GM06990 (cell line): Measurements from ENCODE around the gene HASPIN.

ENCODE experiments used
- DNase-seq: peaks from one replicate; pipeline ENCODE4 v3.0.0-alpha.2; 2011; ENCODE audit not compliant: insufficient read length; ENCODE audit errors: extremely low read depth
- H3K27me3 ChIP-seq: replicated peaks from 2 replicates; pipeline ENCODE4 v1.6.0; 2011; ENCODE audit warnings: low read length; ENCODE audit not compliant: control insufficient read depth, insufficient read depth
- H3K36me3 ChIP-seq: 2 replicates; pipeline ENCODE4 v1.5.1; 2011; ENCODE audit warnings: low read length; ENCODE audit not compliant: control insufficient read depth, insufficient read depth
- H3K4me3 ChIP-seq: replicated peaks from 2 replicates; pipeline ENCODE4 v1.5.1; 2011; ENCODE audit warnings: low read depth, mild to moderate bottlenecking, control low read depth, low read length
- TF ChIP-seq, protein P1 (sequence below): IDR thresholded peaks from 2 replicates; pipeline ENCODE4 v1.5.1; 2011; ENCODE audit warnings: low read length, control low read depth, mild to moderate bottlenecking, inconsistent platforms; ENCODE audit not compliant: insufficient read depth, poor library complexity, severe bottlenecking

The HASPIN gene

DNA sequence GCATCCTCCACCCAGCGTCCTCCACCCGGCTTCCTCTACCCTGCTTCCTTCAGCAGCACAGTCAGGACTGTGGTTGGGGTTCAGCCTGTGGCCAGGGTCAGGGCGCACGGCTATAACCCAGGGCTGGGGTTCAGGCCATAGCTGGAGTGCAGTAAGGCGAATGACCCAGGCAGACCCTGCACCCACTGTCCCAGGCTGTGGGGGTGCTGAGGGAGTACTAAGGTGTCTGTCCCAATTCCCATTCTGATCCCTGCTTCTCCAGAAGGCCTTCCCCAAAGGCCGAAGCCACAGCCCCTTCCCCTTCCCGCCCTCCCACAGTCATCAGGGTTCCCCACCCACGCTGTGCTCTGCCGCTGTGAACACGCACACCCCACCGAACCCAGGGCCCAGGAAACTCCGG lies 42.6 kb upstream of the HASPIN start:
- TF ChIP-seq, protein P1, sequence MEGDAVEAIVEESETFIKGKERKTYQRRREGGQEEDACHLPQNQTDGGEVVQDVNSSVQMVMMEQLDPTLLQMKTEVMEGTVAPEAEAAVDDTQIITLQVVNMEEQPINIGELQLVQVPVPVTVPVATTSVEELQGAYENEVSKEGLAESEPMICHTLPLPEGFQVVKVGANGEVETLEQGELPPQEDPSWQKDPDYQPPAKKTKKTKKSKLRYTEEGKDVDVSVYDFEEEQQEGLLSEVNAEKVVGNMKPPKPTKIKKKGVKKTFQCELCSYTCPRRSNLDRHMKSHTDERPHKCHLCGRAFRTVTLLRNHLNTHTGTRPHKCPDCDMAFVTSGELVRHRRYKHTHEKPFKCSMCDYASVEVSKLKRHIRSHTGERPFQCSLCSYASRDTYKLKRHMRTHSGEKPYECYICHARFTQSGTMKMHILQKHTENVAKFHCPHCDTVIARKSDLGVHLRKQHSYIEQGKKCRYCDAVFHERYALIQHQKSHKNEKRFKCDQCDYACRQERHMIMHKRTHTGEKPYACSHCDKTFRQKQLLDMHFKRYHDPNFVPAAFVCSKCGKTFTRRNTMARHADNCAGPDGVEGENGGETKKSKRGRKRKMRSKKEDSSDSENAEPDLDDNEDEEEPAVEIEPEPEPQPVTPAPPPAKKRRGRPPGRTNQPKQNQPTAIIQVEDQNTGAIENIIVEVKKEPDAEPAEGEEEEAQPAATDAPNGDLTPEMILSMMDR, result no peak
- no peak overlapping the region for H3K4me3 ChIP-seq
- no peaks in the 10 kb centered on the region for H3K27me3 ChIP-seq
- peaks cover 8% of the 10 kb centered on the region for H3K36me3 ChIP-seq
- no peak for DNase-seq

DNA sequence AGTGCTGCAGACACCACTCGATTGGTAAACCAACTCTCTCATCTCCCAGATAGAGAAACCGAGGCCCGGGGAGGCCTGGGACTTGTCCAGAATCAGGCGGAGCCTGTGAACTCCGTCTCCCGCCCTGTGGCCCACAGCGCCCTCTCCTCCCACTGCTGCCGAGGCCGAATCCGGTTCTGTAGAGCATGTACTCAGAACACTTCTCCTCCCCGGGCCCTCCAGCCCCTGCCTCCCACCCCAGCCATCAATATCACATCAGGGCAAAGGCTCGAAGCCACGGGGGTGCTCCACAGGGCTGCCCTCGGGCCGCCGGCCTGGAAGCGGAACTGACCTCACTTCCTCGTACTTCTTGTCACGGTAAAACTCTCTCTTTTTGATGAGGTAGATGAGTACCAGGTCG lies 42.1 kb upstream of the HASPIN start:
- TF ChIP-seq, protein P1, result no peak
- Histone ChIP-seq H3K27me3 (no peaks in the 10 kb centered on the region), H3K4me3 (no peak overlapping the region), H3K36me3 (peaks cover 8% of the 10 kb centered on the region)
- no peak for DNase-seq

DNA sequence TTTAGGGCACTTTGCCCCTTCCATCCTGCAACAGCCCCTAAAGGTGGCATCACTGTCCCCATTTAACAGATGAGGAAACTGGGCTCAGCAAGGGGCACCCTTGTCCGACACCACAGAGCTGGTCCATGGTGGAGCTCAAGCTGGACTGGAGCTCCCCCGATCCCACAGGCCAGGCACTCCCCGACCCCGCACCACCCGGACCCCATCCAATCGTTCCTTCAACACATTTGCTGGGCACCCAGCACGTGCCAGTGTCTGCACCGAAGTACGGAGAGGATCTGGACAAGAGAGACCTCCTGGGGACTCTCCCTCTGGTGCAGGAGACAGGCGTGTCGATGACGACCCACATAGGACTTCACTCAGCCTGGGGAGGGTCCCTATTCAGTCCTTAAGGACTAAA lies 41.7 kb upstream of the HASPIN start:
- no peak for DNase-seq
- H3K4me3 ChIP-seq, result no peak overlapping the region
- peaks cover 8% of the 10 kb centered on the region for H3K36me3 ChIP-seq
- TF ChIP-seq, protein P1, result no peak
- no peaks in the 10 kb centered on the region for H3K27me3 ChIP-seq

DNA sequence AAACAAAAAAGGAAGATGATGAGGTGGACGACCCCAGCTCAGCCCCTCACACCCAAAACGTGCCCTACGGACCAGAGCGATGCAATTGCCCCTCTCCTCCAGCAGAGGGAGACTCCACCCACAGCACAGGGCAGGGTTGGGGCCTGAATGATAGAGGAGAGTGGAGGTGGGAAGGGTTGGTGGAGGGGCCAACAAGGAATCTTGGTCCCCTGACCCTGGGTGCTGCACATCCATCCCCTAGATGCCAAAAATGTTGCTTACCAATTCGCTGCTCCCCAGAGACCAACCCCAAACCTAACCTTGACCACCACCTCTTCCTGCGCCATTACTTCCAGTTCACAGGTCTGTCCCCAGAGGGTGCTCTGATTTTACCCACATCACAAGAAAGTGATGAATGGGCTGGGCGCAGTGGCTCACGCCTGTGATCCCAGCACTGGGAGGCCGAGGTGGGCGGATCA lies 40.6 kb upstream of the HASPIN start:
- DNase-seq, result peak; percentile 76
- TF ChIP-seq, protein P1, result peak; percentile 95

DNA sequence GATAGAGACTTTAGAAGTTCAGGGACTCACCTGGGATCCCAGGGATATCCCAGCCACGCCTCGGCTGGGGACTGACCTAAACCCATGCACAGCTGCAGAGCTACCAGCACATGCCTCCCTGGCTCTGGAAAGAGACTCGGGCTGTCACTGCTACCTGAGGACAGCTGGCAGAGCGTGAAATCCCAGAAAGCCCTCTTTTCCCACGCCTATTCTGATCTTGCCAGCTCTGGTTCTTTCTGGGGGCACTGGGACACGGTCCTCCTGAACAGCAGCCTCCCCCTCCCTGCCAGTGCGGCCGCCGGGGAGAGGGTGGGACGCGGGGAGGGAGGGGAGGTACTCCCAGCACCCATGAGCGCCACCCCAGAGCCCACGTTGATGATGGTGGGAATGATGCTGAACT lies 38.5 kb upstream of the HASPIN start:
- TF ChIP-seq, protein P1, result no peak
- H3K27me3 ChIP-seq, result no peaks in the 10 kb centered on the region
- H3K36me3 ChIP-seq, result peaks cover 13% of the 10 kb centered on the region
- DNase-seq, result no peak
- no peak overlapping the region for H3K4me3 ChIP-seq

More for the DNA sequence above, 40.6 kb upstream of the HASPIN start:
- H3K36me3 ChIP-seq, result peaks cover 8% of the 10 kb centered on the region
- H3K4me3 ChIP-seq, result no peak overlapping the region
- no peaks in the 10 kb centered on the region for H3K27me3 ChIP-seq

DNA sequence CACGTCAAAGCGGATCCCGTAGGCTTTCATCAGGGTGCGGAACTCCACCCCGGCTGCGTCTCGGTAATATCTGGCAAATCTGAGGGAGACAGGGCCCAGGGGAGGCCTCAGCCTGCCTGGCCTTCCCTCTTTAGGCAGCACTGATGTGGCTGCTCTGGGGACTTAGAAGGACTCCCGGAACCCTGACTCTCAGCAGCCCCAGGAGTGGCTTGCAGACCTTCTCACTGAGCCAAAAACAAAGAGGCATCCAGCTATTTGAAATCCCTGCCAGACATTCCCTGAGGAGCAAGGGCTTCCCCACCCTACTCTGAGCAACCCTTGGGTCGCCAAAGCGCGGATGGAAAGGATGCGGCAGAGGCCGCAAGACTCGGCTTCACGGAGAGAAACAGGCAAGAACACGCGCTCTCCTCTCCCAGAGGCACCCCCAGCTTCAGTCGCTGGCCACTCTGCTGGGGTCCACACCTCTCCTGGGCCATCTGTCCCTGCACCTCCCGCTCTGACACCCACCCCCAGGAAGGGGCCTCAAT lies 35.6 kb upstream of the HASPIN start:
- Histone ChIP-seq H3K27me3 (no peaks in the 10 kb centered on the region), H3K4me3 (no peak overlapping the region), H3K36me3 (peaks cover 23% of the 10 kb centered on the region)
- TF ChIP-seq, protein P1, result no peak
- DNase-seq, result no peak
